Measurements from ENCODE around the gene VOPP1. TPM values are rescaled to one million over a fixed set of nuclear protein-coding genes. Genes with fewer than 3 reads are reported as not detected.

The VOPP1 gene
- total and polyA plus RNA-seq, 2 donors (not counting 1 experiment from before 2014, with no cell fraction given) = 52.1 to 70.7 TPM

DNA sequence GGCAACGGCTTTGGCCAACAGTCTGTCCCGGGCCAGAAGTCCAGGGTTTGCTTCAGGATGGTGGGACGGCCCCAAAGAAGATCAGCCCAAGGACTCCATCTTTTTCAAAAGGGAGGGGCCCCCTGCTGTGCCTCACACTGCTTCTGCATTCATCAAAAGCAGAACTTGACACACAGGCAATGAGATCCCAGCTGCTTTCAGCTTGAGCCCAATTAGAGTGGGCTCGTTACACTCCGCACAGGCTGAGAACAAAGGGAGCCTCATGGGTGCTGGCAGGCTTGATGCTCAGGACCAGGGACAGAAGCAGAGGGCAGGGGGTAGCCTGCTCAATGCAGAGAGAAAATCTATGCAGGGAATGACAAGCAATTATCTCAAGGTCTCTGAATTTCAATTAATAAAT, 45.5 kb downstream of the VOPP1 start:
- Histone ChIP-seq H3K36me3 (ENCODE audit: control insufficient read depth, insufficient read depth, low read length) (no peaks in the 10 kb centered on the region), H3K27ac (ENCODE audit: insufficient read depth, low read length) (no peak overlapping the region), H3K9ac (ENCODE audit: insufficient read depth, low read length) (no peak overlapping the region), H3K4me1 (ENCODE audit: control insufficient read depth, extremely low read depth, insufficient read depth, low read length) (no peaks in the 10 kb centered on the region), H3K4me2 (ENCODE audit: extremely low read depth, insufficient read depth, low read length) (no peak overlapping the region), H3K9me3 (ENCODE audit: control insufficient read depth, insufficient read depth, low read depth, low read length) (no peaks in the 10 kb centered on the region), H3K79me2 (ENCODE audit: control insufficient read depth, insufficient read depth, low read length) (peaks cover 17% of the 10 kb centered on the region), H3K4me3 (replicated peaks in 1 of 4; ENCODE audit: control extremely low read depth in 1 of 4, insufficient read depth in 1 of 4, low read depth in 3 of 4, low read length in 4 of 4) (no peak overlapping the region), H2AFZ (ENCODE audit: low read length) (no peak overlapping the region), H3K27me3 (ENCODE audit: control insufficient read depth, insufficient read depth, low read length) (no peaks in the 10 kb centered on the region), H4K20me1 (ENCODE audit: control insufficient read depth, extremely low read depth, insufficient read depth, low read length) (no peaks in the 10 kb centered on the region)
- DNase-seq (ENCODE audit: low read depth in 2 of 2) = no peak
- TF ChIP-seq CTCF (conservative IDR thresholded peaks at IDR 0.05 in 1 of 2, IDR thresholded peaks at IDR 0.05 in 1 of 2; ENCODE audit: low read depth in 1 of 2, low read length in 2 of 2) (no peak), EZH2 (IDR thresholded peaks at IDR 0.05; ENCODE audit: low read length, missing control alignments) (no peak)

DNA sequence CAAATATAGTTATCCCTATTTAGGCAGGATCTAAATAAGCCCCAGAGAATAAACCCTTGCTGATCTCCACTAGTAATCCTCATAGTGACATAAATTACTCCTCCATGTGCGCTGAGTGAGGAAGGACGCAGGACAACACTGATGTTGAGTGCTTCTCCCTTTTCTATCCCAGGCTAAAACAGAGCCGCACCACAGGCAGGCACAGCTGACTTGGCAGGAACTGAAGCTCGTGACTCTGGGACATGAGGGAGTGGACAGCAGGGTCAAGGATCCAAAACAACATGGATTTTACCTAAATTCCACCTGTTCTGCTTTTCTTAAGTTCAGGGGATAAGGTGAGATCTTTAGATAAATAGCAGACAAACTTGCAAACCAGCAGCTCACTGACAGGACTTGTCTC, 46.0 kb downstream of the VOPP1 start:
- Histone ChIP-seq H3K4me1 (ENCODE audit: control insufficient read depth, extremely low read depth, insufficient read depth, low read length) (no peaks in the 10 kb centered on the region), H2AFZ (ENCODE audit: low read length) (no peak overlapping the region), H3K27me3 (ENCODE audit: control insufficient read depth, insufficient read depth, low read length) (no peaks in the 10 kb centered on the region), H3K9me3 (ENCODE audit: control insufficient read depth, insufficient read depth, low read depth, low read length) (no peaks in the 10 kb centered on the region), H3K27ac (ENCODE audit: insufficient read depth, low read length) (no peak overlapping the region), H3K9ac (ENCODE audit: insufficient read depth, low read length) (no peak overlapping the region), H3K36me3 (ENCODE audit: control insufficient read depth, insufficient read depth, low read length) (no peaks in the 10 kb centered on the region), H3K4me3 (replicated peaks in 1 of 4; ENCODE audit: control extremely low read depth in 1 of 4, insufficient read depth in 1 of 4, low read depth in 3 of 4, low read length in 4 of 4) (no peak overlapping the region), H3K79me2 (ENCODE audit: control insufficient read depth, insufficient read depth, low read length) (peaks cover 19% of the 10 kb centered on the region), H3K4me2 (ENCODE audit: extremely low read depth, insufficient read depth, low read length) (no peak overlapping the region), H4K20me1 (ENCODE audit: control insufficient read depth, extremely low read depth, insufficient read depth, low read length) (no peaks in the 10 kb centered on the region)
- no peak for DNase-seq (ENCODE audit: low read depth in 2 of 2)
- TF ChIP-seq EZH2 (IDR thresholded peaks at IDR 0.05; ENCODE audit: low read length, missing control alignments) (no peak), CTCF (conservative IDR thresholded peaks at IDR 0.05 in 1 of 2, IDR thresholded peaks at IDR 0.05 in 1 of 2; ENCODE audit: low read depth in 1 of 2, low read length in 2 of 2) (no peak)

GRCh38 chr7:55524558-55525310, 47.6 kb downstream of the VOPP1 start:
- Histone ChIP-seq H3K79me2 (ENCODE audit: control insufficient read depth, insufficient read depth, low read length) (peaks cover 11% of the 10 kb centered on the region), H4K20me1 (ENCODE audit: control insufficient read depth, extremely low read depth, insufficient read depth, low read length) (no peaks in the 10 kb centered on the region)

More at GRCh38 chr7:55524558-55525310, 47.6 kb downstream of the VOPP1 start:
- peak in 1 of 2 donors; percentile 11 for TF ChIP-seq CTCF (conservative IDR thresholded peaks at IDR 0.05 in 1 of 2, IDR thresholded peaks at IDR 0.05 in 1 of 2; ENCODE audit: low read depth in 1 of 2, low read length in 2 of 2)
- TF ChIP-seq EZH2 (IDR thresholded peaks at IDR 0.05; ENCODE audit: low read length, missing control alignments) = no peak
- Histone ChIP-seq H2AFZ (ENCODE audit: low read length) (no peak overlapping the region), H3K4me3 (replicated peaks in 1 of 4; ENCODE audit: control extremely low read depth in 1 of 4, insufficient read depth in 1 of 4, low read depth in 3 of 4, low read length in 4 of 4) (no peak overlapping the region), H3K9me3 (ENCODE audit: control insufficient read depth, insufficient read depth, low read depth, low read length) (no peaks in the 10 kb centered on the region), H3K9ac (ENCODE audit: insufficient read depth, low read length) (no peak overlapping the region), H3K27ac (ENCODE audit: insufficient read depth, low read length) (no peak overlapping the region), H3K36me3 (ENCODE audit: control insufficient read depth, insufficient read depth, low read length) (no peaks in the 10 kb centered on the region), H3K4me1 (ENCODE audit: control insufficient read depth, extremely low read depth, insufficient read depth, low read length) (no peaks in the 10 kb centered on the region), H3K4me2 (ENCODE audit: extremely low read depth, insufficient read depth, low read length) (no peak overlapping the region), H3K27me3 (ENCODE audit: control insufficient read depth, insufficient read depth, low read length) (no peaks in the 10 kb centered on the region)
- DNase-seq (ENCODE audit: low read depth in 2 of 2) = peak in 1 of 2 donors; percentile 14
